Dendritic cell treated with granulocyte-macrophage colony-stimulating factor and Interleukin-4, amounts not matched to agents 40 ng/mL and 50 ng/mL, for 4 days (primary cell): Measurements from ENCODE around the gene TOR4A.

Experiments
- H3K27ac Mint-ChIP-seq: one replicate; pipeline ENCODE4 v1.8.0; 2022; ENCODE audit warnings: mild to moderate bottlenecking, mixed read lengths
- H3K27me3 Mint-ChIP-seq: one replicate; pipeline ENCODE4 v1.8.0; 2022; ENCODE audit warnings: mild to moderate bottlenecking, mixed read lengths
- H3K36me3 Mint-ChIP-seq: one replicate; pipeline ENCODE4 v1.8.0; 2022; ENCODE audit warnings: low read depth, mixed read lengths
- H3K4me1 Mint-ChIP-seq: one replicate; pipeline ENCODE4 v1.8.0; 2022; ENCODE audit warnings: low read depth, mixed read lengths
- H3K4me3 Mint-ChIP-seq: one replicate; pipeline ENCODE4 v1.8.0; 2022; ENCODE audit warnings: mild to moderate bottlenecking, moderate library complexity, mixed read lengths
- H3K9me3 Mint-ChIP-seq: one replicate; pipeline ENCODE4 v1.8.0; 2022; ENCODE audit warnings: mixed read lengths
- intact Hi-C: fragments of 100-400 bp; cut with micrococcal nuclease; formaldehyde crosslinking; loops from one replicate; pipeline ENCODE4 v1.15.0; 2022

Gene TOR4A

DNA sequence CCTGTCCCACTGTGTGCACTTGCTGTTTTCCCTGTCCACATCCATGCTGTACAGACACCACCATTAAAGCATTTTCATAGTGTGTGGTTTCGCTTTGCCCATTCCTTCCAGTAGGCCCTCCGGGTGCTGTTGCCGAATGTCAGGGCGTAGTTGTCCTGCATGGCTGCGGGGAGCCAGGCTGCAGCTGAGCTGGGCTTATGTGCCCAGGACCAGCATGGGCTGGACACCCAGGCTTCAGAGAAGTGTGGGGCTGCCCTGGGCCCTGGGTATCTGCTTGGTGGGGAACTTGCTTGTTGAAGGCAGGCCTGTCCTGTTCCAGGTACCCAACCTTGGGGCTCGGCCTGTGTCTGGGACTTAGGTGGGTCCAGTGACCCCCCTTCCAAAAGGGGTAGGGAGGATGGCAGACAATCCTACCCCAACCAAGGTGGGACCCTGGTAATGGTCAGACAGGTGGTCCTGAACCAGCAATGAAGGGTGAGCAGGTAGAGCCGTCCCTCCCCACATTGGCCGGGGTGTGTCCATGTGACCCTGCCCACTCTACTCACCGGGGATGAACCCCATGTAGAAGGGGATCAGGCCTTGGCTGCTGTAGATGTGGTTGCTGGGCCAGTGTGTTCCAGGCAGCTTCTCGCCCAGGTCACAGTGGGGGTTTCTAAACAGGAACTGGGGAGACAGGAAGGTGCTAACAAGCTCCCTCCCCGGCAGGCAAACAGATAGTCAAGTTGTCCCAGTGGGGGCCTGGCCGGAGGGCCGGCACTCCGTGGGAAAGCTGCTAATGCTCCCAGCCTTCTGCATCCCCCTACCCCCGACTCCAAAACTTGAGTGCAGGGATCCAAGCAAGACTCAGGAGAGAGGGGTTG is 33.7 kb upstream of the TOR4A start:
- Mint-ChIP-seq H3K4me1 (peaks cover 31% of the 10 kb centered on the region), H3K36me3 (peaks cover 37% of the 10 kb centered on the region), H3K9me3 (no peaks in the 10 kb centered on the region), H3K4me3 (peak overlapping the region; percentile 24), H3K27ac (peak overlapping the region; percentile 9), H3K27me3 (no peaks in the 10 kb centered on the region)
- intact Hi-C loops = no loop called here

DNA sequence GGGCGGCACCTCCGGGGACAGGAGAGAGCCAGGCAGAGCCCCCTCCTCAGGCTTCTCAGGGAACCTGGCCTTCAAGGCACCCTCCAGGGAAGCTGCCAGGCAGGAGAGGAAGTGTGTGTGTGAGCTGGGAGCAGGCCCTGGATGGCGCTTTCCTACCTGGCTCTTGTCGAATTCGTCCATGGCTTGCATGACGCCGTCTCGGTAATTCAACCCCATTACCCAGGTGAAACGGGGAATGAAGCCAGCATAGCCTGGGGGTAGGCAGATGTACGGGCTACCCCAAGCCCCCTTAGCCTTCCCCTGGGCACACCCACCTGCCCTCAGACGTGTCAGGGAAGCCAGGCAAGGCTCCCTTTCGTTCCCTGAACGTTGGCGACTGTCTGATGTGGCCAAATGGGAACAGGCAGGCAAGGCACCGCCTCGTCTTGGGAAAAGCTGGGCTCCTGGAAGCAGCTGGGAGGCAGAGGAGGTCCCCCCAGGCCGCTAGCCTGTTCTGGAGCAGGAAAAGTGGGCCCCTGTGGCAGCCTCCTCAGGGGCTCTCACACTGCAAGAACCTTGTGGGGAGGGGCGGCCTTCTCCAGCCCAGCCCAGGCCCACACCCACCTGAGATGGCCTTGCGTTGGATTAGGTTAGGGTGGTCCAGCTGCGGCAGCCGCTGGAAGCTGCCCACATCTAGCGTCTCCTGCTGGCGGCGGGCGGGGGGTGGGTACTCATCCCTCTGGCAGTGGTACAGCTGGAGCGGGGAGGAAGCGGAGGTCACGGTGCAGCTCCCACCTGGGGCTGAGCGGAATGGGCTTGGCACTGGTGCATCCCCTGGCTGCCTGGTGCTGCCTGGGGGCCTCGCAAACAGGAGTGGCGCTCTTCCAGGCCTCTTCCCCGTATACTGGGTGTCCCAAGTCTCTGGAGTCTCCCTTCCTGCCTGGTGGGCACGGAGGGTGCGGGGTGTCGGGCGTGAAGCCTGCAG is 32.8 kb upstream of the TOR4A start:
- no peaks in the 10 kb centered on the region for H3K9me3 Mint-ChIP-seq
- peaks cover 33% of the 10 kb centered on the region for H3K36me3 Mint-ChIP-seq
- no peaks in the 10 kb centered on the region for H3K27me3 Mint-ChIP-seq
- intact Hi-C loops = no loop called here
- peaks cover 26% of the 10 kb centered on the region for H3K4me1 Mint-ChIP-seq
- peak overlapping the region; percentile 9 for H3K27ac Mint-ChIP-seq
- H3K4me3 Mint-ChIP-seq = no peak overlapping the region

DNA sequence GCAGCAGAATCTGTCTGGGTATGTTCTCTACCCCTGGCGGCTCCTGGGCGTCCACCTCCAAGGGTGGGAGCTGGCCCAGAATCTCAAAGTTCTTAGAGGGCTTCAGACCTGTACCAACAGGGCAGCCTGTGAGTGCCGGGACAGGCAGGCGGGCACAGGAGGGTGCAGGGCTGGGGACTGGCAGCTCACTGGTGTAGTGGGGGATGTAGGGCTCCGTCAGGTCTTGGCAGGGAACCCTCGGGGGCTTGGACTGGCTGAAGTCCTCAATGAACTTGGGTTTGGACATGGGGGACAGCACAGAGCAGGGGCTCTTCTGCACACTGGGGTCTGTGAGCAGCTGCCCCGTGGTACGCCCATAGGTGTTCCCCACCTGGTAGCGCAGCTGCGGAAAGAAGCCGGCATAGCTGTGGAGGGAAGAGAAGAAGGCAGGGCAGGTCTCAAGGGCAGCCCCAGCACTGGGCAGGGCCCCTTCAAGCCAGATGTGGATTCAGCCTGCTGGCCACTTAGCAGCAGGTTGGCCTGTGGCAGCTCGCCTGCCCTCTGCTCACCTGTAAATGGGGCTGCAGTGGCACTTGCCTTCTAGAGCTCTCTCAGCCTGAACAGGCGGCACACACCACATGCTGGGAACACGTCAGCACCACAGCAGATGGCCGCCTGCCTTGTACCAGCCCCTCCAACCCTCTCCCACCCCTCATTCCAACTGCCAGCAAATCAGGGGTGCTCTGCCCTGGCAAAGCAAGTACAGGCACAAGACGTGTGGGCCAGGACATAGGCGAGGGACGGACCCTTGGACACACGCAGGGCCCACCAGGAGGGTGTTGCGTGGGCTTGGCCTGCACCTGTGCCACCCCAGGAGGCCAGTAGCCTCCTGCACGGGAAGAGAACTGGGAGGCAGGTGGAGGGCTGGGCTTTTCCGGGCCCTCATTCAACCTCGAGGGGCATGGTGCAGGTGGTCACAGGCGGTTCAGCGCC is 31.8 kb upstream of the TOR4A start:
- no peaks in the 10 kb centered on the region for H3K27me3 Mint-ChIP-seq

DNA sequence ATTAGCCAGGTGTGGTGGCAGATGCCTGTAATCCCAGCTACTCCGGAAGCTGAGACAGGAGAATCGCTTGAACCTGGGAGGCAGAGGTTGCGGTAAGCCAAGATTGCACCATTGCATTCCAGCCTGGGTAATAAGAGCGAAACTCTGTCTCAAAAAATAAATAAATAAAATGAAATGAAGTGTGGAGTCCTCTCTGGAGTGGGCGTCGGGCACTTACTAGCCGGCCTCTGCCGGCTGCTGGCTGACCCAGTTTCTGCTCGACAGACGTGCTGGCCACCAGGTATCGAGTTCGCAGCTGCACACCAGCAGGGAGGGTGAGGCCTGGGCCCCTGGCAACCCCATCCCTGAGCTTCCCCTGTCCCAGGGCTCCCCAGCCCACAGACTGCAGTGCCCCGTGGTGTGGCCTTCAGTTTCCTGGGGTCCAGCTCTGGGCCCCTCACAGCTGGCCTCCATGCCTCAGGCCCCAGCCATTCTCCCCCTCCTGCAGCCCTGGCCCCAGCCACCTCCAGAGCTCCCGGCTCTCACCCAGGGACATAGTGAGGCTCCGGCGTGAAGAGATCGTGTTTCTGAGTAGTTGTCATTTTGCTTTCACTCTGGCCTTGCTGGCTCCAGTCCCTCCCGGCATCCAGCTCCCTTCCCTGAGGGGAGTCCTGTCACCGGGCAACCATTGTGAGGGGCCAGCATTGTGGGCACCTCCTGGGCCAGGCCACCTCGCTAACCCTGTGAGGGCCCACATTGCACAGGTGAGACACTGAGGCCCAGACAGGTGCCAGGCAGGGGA is 30.2 kb upstream of the TOR4A start:
- intact Hi-C loops = no loop called here
- Mint-ChIP-seq H3K27me3 (no peaks in the 10 kb centered on the region), H3K27ac (no peak overlapping the region)

More for the DNA sequence above, 31.8 kb upstream of the TOR4A start:
- H3K4me1 Mint-ChIP-seq = peaks cover 26% of the 10 kb centered on the region
- H3K27ac Mint-ChIP-seq = no peak overlapping the region
- no peak overlapping the region for H3K4me3 Mint-ChIP-seq
- no peaks in the 10 kb centered on the region for H3K9me3 Mint-ChIP-seq
- peaks cover 33% of the 10 kb centered on the region for H3K36me3 Mint-ChIP-seq
- intact Hi-C loops = no loop called here

DNA sequence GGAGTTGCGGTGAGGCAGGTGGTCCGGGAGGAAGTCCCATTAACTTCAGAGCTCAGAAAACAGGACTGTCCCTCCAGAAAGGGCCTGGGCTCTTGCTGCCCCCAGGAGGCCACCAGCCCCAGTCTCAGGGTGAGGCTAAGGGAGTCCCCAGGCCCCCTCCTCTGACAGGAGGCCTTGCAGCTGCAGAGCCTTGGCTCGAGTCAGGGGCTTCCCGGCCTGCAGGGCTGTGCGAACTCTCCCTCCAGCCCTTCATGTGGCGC is 29.7 kb upstream of the TOR4A start:
- H3K27ac Mint-ChIP-seq = no peak overlapping the region
- no peaks in the 10 kb centered on the region for H3K9me3 Mint-ChIP-seq
- peaks cover 17% of the 10 kb centered on the region for H3K4me1 Mint-ChIP-seq
- peaks cover 14% of the 10 kb centered on the region for H3K36me3 Mint-ChIP-seq
- H3K4me3 Mint-ChIP-seq = no peak overlapping the region
- intact Hi-C loops = no loop called here
- no peaks in the 10 kb centered on the region for H3K27me3 Mint-ChIP-seq

More for the DNA sequence above, 30.2 kb upstream of the TOR4A start:
- H3K4me1 Mint-ChIP-seq = peaks cover 23% of the 10 kb centered on the region
- no peaks in the 10 kb centered on the region for H3K9me3 Mint-ChIP-seq
- peaks cover 19% of the 10 kb centered on the region for H3K36me3 Mint-ChIP-seq
- H3K4me3 Mint-ChIP-seq = no peak overlapping the region

DNA sequence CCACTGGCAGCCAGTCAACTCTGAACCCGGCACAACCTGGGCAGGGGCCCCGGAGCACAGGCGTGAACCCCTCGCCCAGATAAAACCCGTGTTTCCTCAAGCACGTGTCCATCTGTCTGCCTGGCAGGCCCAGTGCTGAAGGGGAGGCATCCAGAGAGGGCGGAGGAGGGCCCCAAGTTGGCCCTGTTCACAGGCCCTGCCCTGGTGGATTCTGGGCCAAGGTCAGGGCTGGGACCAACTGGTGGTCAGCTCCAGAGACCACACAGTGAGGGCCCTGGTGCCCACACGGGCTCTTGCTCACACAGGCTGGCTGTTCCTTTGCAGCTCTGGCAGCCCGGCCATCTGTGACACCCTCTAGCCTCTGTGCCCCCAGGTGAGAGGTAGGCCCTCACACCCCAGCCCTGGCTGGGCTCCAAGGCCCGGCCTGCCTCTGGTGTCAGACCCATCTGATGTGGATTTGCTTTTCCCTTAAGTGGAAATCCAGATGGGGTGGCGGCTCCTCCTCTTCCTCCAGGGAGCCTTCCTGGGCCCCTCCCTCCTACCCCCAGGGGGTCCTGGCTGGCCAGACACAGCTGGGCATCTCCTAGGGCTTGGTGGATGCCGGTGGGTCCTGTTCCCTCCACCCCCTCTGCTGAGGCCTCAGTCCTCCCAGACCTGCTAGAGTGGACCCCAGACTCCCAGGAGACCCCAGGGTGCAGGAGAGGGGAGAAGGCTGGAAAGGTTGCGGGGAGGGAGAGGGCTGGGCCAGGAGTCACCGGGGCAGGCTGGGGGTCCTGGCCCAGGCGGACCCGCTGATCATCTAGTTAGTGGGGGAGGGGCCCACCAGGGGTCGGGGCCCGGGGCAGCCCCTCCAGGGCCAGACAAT is 27.0 kb upstream of the TOR4A start:
- Mint-ChIP-seq H3K4me1 (peaks cover 14% of the 10 kb centered on the region), H3K9me3 (no peaks in the 10 kb centered on the region), H3K27ac (peak overlapping the region; percentile 18), H3K36me3 (no peaks in the 10 kb centered on the region), H3K27me3 (peaks cover 6% of the 10 kb centered on the region), H3K4me3 (no peak overlapping the region)
- intact Hi-C loops = no loop called here

DNA sequence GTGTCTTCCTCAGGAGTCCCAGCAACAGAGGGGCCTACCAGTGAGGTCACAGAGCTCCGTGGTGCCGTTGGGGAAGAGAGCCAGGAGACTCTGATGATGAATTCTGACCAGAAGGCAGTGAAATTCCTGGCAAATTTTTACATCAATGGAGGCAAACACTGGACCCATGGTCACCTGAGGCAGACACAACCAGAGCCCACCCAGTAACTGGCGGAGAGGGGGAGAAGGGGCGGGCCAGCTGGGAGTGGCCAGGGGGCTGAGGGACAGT is 26.4 kb upstream of the TOR4A start, which contains the start of gene STPG3:
STPG3 (plus strand) TSS at position 93 of the 268 bp plus-strand sequence; CDS start at position 94, 1 bp downstream.
- Mint-ChIP-seq H3K27me3 (peaks cover 6% of the 10 kb centered on the region), H3K36me3 (peaks cover 4% of the 10 kb centered on the region), H3K4me1 (peaks cover 19% of the 10 kb centered on the region), H3K27ac (peak within 1 kb of the TSS; percentile 18), H3K4me3 (no peak within 1 kb of the TSS), H3K9me3 (no peaks in the 10 kb centered on the region)
- intact Hi-C loops = no loop called here

DNA sequence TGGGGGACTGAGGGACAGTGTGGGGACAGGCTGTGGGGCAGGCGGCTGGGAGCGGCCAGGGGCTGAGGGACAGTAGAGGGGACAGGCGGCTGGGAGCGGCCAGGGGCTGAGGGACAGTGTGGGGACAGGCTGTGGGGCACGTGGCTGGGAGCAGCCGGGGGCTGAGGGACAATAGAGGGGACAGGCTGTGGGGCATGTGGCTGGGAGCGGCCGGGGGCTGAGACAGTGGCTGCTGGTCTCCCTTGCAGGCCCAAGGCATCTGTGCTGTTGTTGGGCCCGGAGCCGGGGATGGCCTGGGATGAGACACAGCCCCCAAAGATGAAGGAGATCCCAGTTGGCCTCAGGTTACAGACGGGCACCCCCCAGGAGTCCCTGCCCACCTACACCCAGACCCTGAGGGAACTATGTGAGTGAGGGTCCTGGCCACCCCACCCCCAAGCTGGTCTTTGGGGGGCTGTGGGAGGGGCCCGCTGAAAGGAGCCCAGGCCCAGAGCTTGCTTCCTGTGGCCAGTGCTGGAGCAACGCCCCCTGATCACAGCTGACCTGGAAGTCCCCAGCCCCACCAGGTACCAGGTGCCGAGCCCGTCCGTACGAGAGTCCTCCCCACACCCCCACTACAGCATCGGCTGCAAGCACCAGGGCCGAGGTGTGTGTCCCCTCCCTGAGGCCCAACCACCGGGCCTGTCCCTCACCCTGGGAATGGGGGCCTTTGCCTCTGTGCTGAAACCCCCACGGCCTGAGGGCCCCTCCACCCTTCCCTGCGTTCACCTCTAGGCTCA is 25.8 kb upstream of the TOR4A start:
- Mint-ChIP-seq H3K27me3 (peaks cover 6% of the 10 kb centered on the region), H3K36me3 (peaks cover 9% of the 10 kb centered on the region)
- intact Hi-C loops = no loop called here

DNA sequence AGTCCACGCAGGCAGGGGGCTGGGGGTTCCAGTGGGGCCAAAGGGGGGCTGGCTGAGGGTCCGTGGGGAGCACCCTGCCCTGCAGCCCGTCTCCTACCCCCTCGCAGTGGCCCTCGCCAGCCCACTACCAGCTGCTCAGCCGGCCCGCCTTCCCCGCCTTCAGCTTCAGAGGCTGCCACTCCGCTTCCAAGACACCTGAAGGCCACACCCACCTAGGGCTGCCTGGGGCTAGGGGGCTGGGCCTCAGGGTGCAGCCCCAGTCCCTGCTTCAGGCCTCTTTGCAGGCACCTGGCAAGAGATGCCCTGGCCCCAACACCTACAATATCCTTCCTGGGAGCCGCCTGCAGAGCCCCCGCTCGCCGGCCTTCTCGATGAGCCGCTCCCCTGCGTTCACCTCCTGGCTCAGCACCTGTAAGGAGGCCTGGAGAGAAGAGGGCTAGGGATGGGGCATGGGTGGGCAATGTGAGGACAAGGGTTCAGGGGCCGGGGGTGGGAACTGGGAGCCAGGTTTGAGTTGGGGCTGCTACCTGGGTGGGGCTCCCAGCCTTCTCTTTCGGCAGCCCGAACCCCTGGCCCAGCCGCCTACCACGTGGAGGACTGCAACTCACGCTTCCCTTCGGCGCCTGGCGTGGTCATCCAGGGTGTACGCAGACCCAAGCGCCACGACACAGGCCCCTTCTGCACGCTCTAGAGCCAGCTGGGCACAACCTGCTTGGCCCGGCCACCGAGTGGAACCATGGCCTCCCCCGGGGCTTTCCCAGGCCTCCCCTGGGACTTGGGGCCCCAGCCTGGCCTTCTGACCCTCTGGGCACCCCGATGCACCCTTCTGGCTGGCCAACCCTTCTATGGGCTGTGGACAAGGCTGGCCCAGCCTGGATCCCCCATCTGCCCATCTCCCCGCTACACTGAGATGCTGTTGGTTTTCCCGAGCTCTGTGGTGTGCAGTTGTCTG is 24.7 kb upstream of the TOR4A start:
- H3K36me3 Mint-ChIP-seq = peaks cover 21% of the 10 kb centered on the region
- peaks cover 32% of the 10 kb centered on the region for H3K4me1 Mint-ChIP-seq
- no peak overlapping the region for H3K4me3 Mint-ChIP-seq
- intact Hi-C loops = no loop called here
- H3K27me3 Mint-ChIP-seq = peaks cover 6% of the 10 kb centered on the region
- H3K27ac Mint-ChIP-seq = no peak overlapping the region
- no peaks in the 10 kb centered on the region for H3K9me3 Mint-ChIP-seq

More for the DNA sequence above, 25.8 kb upstream of the TOR4A start:
- Mint-ChIP-seq H3K27ac (peak overlapping the region; percentile 18), H3K4me3 (no peak overlapping the region), H3K4me1 (peaks cover 24% of the 10 kb centered on the region), H3K9me3 (no peaks in the 10 kb centered on the region)

DNA sequence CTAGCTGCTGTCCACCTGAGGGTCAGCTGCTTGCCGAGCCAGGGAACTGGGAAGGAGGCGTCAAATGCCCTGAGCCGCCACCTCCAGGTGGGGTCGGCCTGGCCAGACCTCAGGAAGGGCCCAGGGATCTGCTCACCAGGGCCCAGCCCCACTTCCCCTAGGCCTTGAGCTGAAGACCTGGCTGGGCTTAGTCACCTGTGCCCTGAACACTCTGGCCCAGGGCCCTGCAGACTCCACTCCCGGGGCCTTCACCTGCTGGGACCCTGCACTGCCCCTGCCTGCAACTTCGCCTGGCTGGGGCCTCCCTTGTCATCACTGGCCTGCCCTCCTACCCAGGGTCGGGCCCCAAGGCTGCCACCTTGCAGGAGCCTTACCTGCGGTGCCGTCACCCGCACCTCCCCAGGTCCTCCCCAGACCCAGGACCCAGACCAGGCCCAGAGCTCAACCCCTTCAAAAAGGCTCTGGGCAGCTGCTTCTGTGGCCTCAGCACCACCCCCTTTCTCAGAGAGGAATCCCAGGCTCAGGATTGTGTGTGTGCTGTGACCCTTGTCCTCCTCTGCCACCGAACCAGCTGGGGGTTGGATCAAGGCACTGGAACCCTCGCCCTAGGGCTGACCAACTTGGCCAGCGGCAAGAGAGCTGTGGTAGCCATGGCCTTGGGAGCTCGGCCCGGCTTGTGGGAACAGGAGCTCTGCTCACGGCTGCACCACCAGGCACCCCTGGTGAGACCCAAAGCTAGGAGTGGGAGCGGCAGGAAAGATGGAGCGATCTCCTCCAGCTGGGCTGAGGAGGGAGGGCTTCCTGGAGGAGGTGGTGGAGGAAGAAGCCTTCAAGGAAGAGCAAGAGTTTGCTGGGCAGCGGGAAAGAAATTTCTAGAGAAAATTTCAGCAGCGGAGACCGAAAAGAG is 23.6 kb upstream of the TOR4A start:
- Mint-ChIP-seq H3K27ac (peak overlapping the region; percentile 78), H3K27me3 (peaks cover 6% of the 10 kb centered on the region), H3K9me3 (no peaks in the 10 kb centered on the region), H3K4me1 (peaks cover 36% of the 10 kb centered on the region), H3K36me3 (peaks cover 32% of the 10 kb centered on the region), H3K4me3 (peak overlapping the region; percentile 78)
- intact Hi-C loops = no loop called here
